Epidermal melanocyte (primary cell): Measurements from ENCODE around the gene UBA7.
"Not testable (repeated sequence)": the region's sequence is repeated elsewhere in the genome, so short reads cannot be mapped to it uniquely, and the experiment has no call there.

Source experiments
- DNase-seq: peaks from one replicate; pipeline ENCODE4 v3.0.0; 2011; ENCODE audit warnings: low spot score; ENCODE audit not compliant: insufficient read length

The UBA7 gene

GRCh38 chr3:49813497-49814174, at the start of gene UBA7:
Gene UBA7, minus strand, starts transcription at chr3:49813953. Its CDS starts 166 bp downstream, at chr3:49813787.
- peak; percentile 66 for DNase-seq

GRCh38 chr3:49859576-49860305, 46.0 kb upstream of the UBA7 start:
- no peak for DNase-seq

- DNase-seq, result peak; percentile 99
Observed at GRCh38 chr3:49856181-49857005, 42.6 kb upstream of the UBA7 start, which contains the start of gene TRAIP. Gene TRAIP, minus strand, starts transcription at chr3:49856564. Its CDS starts 111 bp downstream, at chr3:49856453.

GRCh38 chr3:49855662-49856061, 41.9 kb upstream of the UBA7 start:
- DNase-seq, result no peak

GRCh38 chr3:49845694-49846093, 31.9 kb upstream of the UBA7 start:
- DNase-seq, result no peak

- DNase-seq, result no peak
Observed at GRCh38 chr3:49844464-49845183, 30.9 kb upstream of the UBA7 start.

GRCh38 chr3:49842843-49843517, 29.2 kb upstream of the UBA7 start:
- no peak for DNase-seq

GRCh38 chr3:49841806-49842205, 28.1 kb upstream of the UBA7 start:
- DNase-seq, result no peak

GRCh38 chr3:49841126-49841696, 27.5 kb upstream of the UBA7 start:
- DNase-seq, result no peak

- no peak for DNase-seq
Observed at GRCh38 chr3:49840388-49840787, 26.6 kb upstream of the UBA7 start.

GRCh38 chr3:49839193-49839809, 25.5 kb upstream of the UBA7 start:
- DNase-seq, result peak; percentile 46

GRCh38 chr3:49831341-49831740, 17.6 kb upstream of the UBA7 start:
- DNase-seq, result no peak

- peak; percentile 75 for DNase-seq
Observed at GRCh38 chr3:49826016-49826415, 12.3 kb upstream of the UBA7 start.

- not testable (repeated sequence) for DNase-seq
Observed at GRCh38 chr3:49823131-49823530, 9.4 kb upstream of the UBA7 start.

- no peak for DNase-seq
Observed at GRCh38 chr3:49812916-49813496, 747 bp downstream of the UBA7 start.

GRCh38 chr3:49807431-49808114, 6.2 kb downstream of the UBA7 start:
- no peak for DNase-seq

- DNase-seq, result no peak
Observed at GRCh38 chr3:49806850-49807249, 6.9 kb downstream of the UBA7 start.

- no peak for DNase-seq
Observed at GRCh38 chr3:49805897-49806701, 7.7 kb downstream of the UBA7 start.
